OCI-LY1 (cell line): ENCODE data around the gene LITAF.

Experiments used
- CTCF ChIP-seq: fragments of 200-600 bp; sonication (generic), shearing (Covaris generic); IDR thresholded peaks from 2 replicates; pipeline ENCODE4 v1.5.1; 2017; ENCODE audit warnings: mild to moderate bottlenecking, antibody characterized with exemption, low read length, moderate library complexity, mixed read lengths
- EZH2 ChIP-seq: fragments of 200-600 bp; sonication (generic), shearing (Covaris generic); IDR thresholded peaks from 2 replicates; pipeline ENCODE4 v1.8.0; 2017; ENCODE audit warnings: borderline replicate concordance, mixed run types, mild to moderate bottlenecking, antibody characterized with exemption, low read length, moderate library complexity, mixed read lengths

- TF ChIP-seq CTCF: peak; percentile 71
- no peak for TF ChIP-seq EZH2
Observed at GRCh38 chr16:11506741-11507305, 79.9 kb downstream of the LITAF start.
